Neural crest cell (in vitro differentiated cells): ENCODE measurements around the gene ABTB2. TPM values are rescaled to one million over a fixed set of nuclear protein-coding genes. Genes with fewer than 3 reads are reported as not detected.

Experiments
- DNase-seq: peaks from one replicate; pipeline ENCODE4 v3.0.0; 2021; ENCODE audit warnings: low read depth, mixed read lengths, low spot score
- H3K27ac Mint-ChIP-seq: one replicate; pipeline ENCODE4 v1.8.0; 2021; ENCODE audit warnings: mild to moderate bottlenecking, mixed read lengths; ENCODE audit not compliant: unreplicated experiment
- H3K27me3 Mint-ChIP-seq: 2 replicates; pipeline ENCODE4 v1.8.0; 2021; ENCODE audit warnings: low read depth, mild to moderate bottlenecking, mixed read lengths
- H3K36me3 Mint-ChIP-seq: 2 replicates; pipeline ENCODE4 v1.8.0; 2021; ENCODE audit warnings: low read depth, mild to moderate bottlenecking, mixed read lengths
- H3K4me1 Mint-ChIP-seq: 2 replicates; pipeline ENCODE4 v1.8.0; 2021; ENCODE audit warnings: mixed read lengths
- H3K4me3 Mint-ChIP-seq: one replicate; pipeline ENCODE4 v1.8.0; 2021; ENCODE audit warnings: mild to moderate bottlenecking, mixed read lengths
- H3K9me3 Mint-ChIP-seq: 2 replicates; pipeline ENCODE4 v1.8.0; 2021; ENCODE audit warnings: mixed read lengths
- CTCF ChIP-seq: fragments of 200-600 bp; sonication (generic); conservative IDR thresholded peaks from 2 replicates; pipeline ENCODE4 v1.5.0; 2021; ENCODE audit warnings: antibody characterized with exemption, mild to moderate bottlenecking
- total RNA-seq: library from RNA; stranded (reverse); gene quantifications from 2 replicates; pipeline ENCODE4 v1.2.1, GENCODE V29; 2021

Gene ABTB2
- total RNA-seq, 1 donor from 2014 or later: 3.0 TPM

DNA sequence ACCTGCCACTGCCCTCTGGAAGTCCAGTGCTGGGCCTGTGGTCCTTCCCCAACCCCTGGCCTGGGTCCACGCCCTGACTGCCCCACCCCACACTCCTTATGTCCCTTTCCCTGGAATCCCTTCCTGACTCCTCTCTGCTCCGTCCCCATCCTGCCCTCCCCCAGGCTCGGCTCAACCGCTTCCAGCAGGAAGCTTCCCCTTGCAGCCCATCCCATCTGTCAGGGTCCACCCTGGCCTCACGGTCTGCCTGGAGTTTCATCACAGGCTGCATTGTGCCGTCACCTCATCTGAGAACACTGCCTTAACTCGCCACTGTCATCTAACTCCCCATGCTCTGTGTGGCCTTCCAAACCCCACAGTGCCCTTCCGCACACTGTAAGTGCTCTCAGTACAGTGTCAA, 188.1 kb downstream of the ABTB2 start:
- Mint-ChIP-seq H3K27me3 (no peaks in the 10 kb centered on the region), H3K27ac (no peak overlapping the region)

DNA sequence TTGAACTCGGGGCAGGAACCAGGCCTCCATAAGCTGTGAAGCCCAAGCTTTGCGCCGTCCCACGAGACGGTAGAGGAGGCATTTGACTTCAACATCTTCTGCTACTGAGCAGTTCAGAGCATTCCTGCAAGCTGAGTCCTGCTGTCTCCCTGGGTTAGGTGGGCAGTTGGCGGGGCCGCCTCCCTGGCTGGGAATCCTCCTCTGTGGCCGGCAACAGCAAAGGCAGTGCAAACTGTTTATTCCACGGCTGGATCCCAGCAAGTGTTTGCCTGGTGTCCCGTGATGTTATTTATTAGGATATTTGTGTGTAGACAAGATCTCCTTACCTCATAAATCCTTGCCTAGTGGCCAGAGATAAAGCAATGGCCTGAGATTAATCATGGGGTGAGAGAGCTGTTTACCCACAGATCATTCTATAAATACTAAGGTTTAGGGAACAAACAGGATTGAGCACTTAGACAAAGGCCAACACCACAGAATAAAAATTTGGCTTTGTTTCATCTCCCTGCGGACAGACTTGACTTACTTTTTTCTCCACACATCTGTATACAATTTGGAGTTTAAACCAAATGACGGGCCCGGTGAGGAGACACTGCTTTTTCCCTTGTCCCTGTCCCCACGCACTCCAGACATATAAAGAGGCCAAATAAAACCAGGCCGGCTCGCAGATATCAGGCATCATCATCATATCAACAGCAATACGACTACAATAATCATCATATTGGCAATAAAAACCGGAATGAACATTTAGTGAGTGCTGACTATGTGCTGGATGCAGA, 189.0 kb downstream of the ABTB2 start:
- no peaks in the 10 kb centered on the region for H3K36me3 Mint-ChIP-seq
- H3K9me3 Mint-ChIP-seq: no peaks in the 10 kb centered on the region
- peaks cover 3% of the 10 kb centered on the region for H3K4me1 Mint-ChIP-seq
- no peak for TF ChIP-seq CTCF
- no peak overlapping the region for H3K27ac Mint-ChIP-seq
- H3K4me3 Mint-ChIP-seq: no peak overlapping the region
- no peak for DNase-seq
- no peaks in the 10 kb centered on the region for H3K27me3 Mint-ChIP-seq

More for the DNA sequence above, 188.1 kb downstream of the ABTB2 start:
- Mint-ChIP-seq H3K9me3 (no peaks in the 10 kb centered on the region), H3K4me3 (no peak overlapping the region), H3K4me1 (peaks cover 4% of the 10 kb centered on the region), H3K36me3 (no peaks in the 10 kb centered on the region)
- no peak for DNase-seq
- TF ChIP-seq CTCF: no peak

- Mint-ChIP-seq H3K27ac (no peak overlapping the region), H3K4me3 (no peak overlapping the region), H3K9me3 (no peaks in the 10 kb centered on the region), H3K36me3 (no peaks in the 10 kb centered on the region), H3K27me3 (no peaks in the 10 kb centered on the region), H3K4me1 (no peaks in the 10 kb centered on the region)
- no peak for DNase-seq
- TF ChIP-seq CTCF: no peak
Observed at GRCh38 chr11:34167961-34168360, 189.8 kb downstream of the ABTB2 start.

- no peak for TF ChIP-seq CTCF
- Mint-ChIP-seq H3K27me3 (no peaks in the 10 kb centered on the region), H3K4me1 (no peaks in the 10 kb centered on the region), H3K36me3 (no peaks in the 10 kb centered on the region), H3K9me3 (no peaks in the 10 kb centered on the region), H3K4me3 (no peak overlapping the region), H3K27ac (no peak overlapping the region)
- DNase-seq: no peak
Observed at GRCh38 chr11:34166806-34167740, 190.7 kb downstream of the ABTB2 start.

DNA sequence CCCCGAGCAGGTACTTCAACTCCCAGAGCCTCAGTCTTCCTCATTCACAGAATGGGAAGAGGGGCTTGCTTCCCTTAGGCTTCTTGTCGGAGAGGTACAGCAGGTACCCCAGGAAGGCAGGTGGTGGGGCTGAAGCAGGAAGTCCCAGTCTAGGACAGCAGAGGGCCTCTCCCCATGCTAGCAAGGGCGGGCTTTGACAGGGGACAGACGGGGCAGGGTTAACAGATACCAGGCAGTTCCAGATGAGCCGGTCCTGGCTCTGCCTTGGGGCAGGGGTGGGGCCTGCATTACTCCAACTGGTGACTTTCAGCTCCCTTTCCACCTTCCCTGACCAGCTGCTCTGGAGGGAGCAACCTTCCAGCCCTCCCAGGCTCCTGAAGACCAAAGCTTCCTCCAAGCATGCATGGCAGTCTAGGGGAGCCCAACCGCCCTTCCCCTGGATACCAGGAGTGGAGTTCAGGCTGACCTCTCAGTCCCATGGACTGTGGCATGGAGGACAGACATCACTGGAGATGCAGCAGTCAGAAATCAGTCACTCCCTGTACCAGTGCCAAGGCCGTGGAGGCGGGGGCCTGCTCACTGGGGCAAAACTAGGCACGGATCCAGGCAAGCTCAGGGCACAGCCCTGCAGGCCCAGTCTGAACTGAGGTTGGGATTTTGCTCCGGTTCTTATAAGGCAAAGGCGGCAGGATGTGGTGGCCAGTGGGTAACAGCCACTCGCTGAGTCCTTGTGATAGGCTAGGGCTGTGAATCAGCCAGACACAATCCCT, 191.8 kb downstream of the ABTB2 start:
- H3K27me3 Mint-ChIP-seq: no peaks in the 10 kb centered on the region
- TF ChIP-seq CTCF: no peak
- no peak overlapping the region for H3K27ac Mint-ChIP-seq
- no peaks in the 10 kb centered on the region for H3K9me3 Mint-ChIP-seq
- no peaks in the 10 kb centered on the region for H3K4me1 Mint-ChIP-seq
- H3K36me3 Mint-ChIP-seq: no peaks in the 10 kb centered on the region
- no peak overlapping the region for H3K4me3 Mint-ChIP-seq
- DNase-seq: no peak
